ENCODE results near the gene COL9A3.

The COL9A3 gene

DNA sequence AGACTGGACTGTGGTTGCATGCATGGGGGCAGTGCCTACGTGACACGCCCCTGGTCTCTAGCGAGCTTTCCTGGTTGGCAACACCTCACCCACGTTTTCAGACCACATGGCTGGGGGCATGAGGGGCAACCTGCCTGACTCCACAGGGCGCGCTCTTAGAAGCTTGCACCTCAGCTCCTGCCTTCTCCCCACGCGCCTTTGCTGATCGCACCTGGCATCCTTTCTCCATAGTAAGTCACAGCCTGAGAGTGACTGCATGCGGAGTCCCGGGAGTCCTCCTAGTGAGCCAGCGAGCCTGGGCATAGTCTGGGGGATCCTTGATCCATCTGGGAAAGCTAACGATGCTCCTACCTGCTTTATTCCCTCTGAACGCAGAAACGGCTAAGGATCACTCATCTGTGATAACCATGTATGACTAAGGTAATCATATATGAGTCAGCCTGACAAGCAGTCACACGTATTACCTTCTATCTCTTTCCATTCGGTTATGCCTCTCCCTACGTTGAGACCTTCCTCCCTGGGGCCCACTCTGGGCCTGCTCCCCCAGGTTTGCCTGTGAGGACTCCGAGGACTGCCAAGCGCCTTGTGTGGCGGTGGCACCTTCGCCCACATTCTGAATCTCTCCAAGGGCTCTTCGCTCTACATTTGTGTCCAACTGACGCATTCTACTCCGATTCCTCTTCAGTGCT lies 40.2 kb downstream of the COL9A3 start:
- DNase-seq (ENCODE audit: low spot score) = no peak

DNA sequence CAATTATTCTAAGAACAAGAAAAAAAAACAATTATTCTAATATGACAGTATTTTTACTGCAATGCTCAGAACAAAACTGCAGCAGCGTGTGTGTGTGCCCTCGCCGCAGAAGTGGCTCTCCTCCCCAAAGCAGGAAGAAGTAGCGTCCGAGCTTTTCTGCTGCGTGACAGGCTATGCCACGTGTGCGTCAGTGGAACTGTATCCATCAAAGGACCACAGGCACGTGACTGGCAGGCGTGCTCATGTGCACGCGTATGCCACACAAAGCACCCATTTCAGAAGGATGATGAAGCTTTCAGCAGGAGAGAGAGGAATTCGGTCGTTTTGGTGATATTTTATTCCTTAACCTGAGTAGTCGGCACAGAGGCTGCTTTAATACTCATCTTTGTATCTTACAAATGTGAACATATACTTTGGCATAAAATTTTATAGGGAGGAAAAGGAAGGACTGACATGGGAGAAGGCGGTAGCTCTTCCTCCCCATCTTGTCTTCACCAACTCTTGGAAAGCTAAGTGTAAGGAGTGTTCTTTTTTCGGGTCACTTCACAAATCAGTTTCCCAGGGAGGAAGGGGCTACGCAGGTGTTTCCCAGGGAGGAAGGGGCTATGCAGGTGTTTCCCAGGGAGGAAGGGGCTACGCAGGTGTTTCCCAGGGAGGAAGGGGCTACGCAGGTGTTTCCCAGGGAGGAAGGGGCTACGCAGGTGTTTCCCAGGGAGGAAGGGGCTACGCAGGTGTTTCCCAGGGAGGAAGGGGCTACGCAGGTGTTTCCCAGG lies 41.4 kb downstream of the COL9A3 start:
- DNase-seq (ENCODE audit: low spot score) = no peak

DNA sequence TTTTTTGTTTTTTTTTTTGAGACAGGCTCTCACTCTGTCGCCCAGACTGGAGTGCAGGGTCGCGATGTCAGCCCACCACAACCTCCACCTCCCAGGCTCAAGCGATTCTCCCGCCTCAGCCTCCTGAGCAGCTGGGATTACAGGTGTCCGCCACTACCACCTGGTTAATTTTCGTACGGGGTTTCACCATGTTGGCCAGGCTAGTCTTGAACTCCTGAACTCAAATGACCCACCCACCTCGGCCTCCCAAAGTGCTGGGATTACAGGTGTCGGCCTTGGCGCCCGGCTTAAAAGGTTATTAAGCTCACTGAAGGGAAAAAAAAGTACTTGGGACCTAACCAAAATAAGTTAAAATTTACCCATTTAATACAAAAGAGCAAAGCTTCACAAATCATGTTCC lies 42.9 kb downstream of the COL9A3 start:
- DNase-seq (ENCODE audit: low spot score) = no peak

- DNase-seq (ENCODE audit: low spot score) = no peak
These were observed 43.6 kb downstream of the COL9A3 start for GRCh38 chr20:62860391-62860923.

DNA sequence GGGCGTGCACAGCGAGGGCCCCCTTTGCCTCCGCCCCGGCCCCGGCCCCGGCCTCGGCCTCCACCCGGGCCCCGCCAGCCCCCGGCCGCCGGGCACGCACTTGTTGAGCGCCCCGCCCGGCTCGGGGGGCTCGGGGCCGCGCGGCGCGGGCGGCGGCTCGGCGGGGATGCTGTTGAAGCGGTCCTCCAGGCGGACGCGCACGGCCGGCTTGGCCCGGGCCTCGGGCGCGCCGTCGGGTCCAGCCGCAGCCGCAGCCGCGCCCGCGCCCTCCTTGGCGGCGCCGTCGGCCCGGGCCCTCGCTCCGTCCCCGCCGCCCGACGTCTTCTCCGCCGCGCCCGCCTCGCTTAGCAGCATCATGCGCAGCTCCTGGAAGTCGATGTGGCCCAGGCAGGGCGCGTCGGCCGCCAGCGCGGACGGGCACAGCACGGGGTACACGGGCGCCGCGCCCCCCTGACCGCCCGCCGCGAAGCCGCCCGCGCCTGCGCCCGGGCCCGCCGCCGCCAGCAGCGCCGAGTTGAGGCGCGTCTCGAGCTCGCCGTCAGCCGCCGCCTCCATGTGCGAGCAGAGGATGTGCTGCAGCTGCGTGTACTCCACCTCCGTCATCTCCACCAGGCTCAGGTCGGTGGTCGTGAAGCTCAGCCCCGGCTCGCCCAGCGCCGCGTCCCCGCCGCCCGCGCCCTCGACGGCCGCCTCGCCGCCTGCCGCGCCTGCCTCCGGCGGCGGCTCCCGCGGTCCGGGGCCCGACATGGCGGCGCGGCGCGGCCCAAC lies 44.3 kb downstream of the COL9A3 start:
- DNase-seq (ENCODE audit: low spot score) = no peak

DNA sequence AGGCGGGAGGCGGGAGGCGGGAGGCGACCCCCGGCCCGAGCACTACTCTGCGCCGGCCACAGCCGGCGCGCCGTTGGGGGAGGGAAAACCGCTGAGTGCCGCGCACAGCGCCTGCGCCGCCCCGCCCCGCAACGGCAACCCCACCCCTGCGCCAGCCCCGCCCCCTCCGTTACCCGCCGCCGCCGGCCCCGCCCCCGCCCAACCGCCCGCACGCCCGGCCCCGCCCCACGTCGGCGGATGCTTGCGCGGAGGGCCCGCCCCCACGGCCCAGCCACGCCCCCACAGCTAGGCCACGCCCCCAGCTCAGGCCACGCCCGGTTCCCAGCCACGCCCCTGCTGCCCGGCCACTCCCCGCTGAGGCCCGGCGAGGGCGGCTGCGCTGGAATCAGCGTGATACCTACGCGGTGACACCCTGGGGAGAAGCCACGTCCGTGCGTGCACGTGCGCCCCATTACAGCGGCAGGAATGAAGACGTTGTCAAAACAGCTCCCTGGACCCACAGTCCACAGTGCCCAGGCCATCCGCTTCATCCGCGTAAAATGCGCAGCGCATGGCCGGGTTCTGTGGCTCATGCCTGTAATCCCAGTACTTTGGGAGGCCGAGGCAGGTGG lies 45.0 kb downstream of the COL9A3 start, which contains the start of gene TCFL5:
TCFL5 (minus strand) TSS at position 97 of the 611 bp plus-strand sequence. CDS start 152 bp downstream, outside the sequence.
- DNase-seq (ENCODE audit: low spot score) = peak; percentile 91

DNA sequence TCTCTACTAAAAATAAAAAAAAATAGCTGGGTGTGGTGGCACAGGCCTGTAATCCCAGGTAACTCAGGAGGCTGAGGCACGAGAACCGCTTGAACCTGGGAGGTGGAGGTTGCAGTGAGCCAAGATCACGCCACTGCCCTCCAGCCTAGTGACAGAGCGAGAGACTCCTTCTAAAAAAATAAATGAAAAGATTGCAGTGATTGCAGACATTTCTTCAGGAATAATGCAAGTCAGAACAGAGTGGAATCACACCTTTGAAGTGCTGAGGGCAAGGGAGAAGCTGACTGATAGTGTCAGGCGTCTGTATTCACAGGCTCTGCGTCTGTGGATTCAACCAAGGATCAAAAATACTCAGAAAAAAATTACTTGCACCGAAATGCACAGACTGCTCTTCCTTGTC lies 47.4 kb downstream of the COL9A3 start:
- no peak for DNase-seq (ENCODE audit: low spot score)

DNA sequence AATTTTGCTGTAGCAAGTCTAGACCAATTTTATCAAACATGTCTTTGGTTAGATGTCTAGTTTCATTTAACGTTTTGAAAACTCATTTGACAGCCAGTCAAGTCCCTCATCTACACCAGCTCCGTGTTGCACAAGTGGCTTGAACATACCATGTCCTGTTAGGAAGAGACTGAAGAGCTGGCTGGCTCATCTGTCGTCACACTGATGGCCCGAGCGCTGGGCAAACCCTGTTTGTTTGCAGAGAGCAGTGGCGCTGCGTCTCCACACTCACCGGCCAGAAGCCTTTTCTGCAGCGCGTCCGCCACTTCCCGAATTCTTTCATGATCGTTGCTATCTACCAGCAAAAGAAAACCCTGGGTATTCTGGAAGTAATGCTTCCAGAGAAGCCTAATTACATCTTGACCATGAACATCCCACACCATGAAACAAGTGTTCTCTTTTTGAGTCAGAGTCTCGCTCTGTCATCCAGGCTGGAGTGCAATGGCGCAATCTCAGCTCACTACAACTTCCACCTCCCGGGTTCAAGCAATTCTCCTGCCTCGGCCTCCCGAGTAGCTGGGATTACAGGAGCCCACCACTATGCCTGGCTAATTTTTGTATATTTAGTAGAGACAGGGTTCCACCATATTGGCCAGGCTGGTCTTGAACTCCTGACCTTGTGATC lies 55.5 kb downstream of the COL9A3 start:
- no peak for DNase-seq (ENCODE audit: low spot score)

- no peak for DNase-seq (ENCODE audit: low spot score)
These were observed 56.0 kb downstream of the COL9A3 start for GRCh38 chr20:62872862-62873261.

DNA sequence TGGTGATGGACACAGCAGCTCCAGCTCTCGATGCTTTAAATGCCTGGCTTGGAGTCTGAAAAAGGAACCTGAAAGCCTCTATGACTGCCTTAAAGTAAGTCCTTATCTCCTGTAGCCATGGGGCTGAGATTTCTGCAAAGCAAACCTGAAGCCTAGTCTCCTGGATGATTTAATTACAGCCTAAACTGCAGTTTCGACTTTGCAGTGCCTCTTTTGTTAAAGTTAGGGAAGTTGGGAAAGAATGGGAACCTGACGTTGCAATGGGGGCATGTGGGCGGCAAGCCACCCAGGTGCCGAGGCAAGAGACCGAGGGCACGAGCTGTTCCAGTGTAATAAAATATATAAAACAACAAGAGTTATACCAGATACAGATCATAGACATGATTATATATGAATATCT lies 56.4 kb downstream of the COL9A3 start:
- no peak for DNase-seq (ENCODE audit: low spot score)

GRCh38 chr20:62873681-62874031 lies 56.8 kb downstream of the COL9A3 start:
- DNase-seq (ENCODE audit: low spot score) = peak; percentile 58

GRCh38 chr20:62874964-62875344 lies 58.1 kb downstream of the COL9A3 start:
- DNase-seq (ENCODE audit: low spot score) = no peak

- peak; percentile 23 for DNase-seq (ENCODE audit: low spot score)
These were observed 58.8 kb downstream of the COL9A3 start for GRCh38 chr20:62875419-62876361.

DNA sequence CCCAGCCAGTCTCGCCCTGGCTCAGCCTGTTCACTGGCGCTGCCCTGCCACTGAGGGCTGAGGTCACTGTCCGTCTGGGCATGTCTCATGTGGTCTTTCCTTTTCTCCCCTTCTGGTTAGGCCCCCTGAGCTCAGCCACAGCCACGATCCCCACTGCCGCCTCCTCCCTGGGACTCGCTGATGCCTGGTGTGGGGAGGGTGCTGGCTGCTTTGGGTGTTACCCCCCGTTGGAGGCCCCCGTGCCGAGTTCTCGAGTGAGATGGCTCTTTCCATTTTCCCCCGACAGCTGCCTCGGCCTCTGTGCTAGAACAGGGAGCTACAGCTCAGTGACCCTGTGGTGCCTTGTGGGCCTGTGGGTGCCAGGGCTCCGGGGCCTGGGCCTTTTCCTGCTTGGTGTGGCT lies 59.7 kb downstream of the COL9A3 start:
- no peak for DNase-seq (ENCODE audit: low spot score)

GRCh38 chr20:62876902-62877816 lies 60.3 kb downstream of the COL9A3 start:
- DNase-seq (ENCODE audit: low spot score) = no peak

DNA sequence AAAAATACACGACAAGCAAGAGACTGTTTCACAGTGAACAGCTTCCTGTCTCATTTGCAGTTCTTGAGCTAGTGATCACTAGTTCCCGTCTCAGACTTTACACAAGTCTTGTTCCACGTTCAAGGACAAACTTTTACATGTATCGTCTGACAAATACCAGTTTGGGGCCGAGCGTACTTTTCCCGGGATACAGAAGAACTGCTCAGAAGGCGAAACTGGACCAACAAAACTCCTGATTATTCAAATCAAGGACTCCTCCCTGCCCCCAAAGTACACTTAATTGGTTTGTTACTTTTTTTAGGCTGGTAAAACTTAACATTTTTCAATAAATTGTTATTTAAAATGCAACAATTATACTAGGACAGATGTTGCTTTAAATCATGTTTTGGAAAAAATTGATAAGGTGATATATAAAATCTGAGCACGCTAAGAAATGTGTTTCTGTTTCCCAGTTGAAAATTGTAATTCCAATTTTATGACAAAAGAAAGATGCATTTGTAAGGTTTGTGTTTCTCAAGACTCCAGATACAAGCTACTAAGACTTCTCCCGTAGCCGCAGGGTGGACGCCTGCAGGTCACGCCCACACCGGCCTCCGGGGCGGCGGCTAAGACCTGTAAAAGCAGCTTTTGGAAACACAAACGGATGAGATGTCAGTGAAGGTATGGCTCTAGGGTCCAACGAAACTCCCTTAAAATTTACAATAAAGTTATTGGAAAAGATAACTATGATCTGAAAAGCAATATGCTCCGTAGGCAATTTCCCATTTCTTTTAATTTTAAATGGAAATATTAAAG lies 61.6 kb downstream of the COL9A3 start:
- DNase-seq (ENCODE audit: low spot score) = no peak

DNA sequence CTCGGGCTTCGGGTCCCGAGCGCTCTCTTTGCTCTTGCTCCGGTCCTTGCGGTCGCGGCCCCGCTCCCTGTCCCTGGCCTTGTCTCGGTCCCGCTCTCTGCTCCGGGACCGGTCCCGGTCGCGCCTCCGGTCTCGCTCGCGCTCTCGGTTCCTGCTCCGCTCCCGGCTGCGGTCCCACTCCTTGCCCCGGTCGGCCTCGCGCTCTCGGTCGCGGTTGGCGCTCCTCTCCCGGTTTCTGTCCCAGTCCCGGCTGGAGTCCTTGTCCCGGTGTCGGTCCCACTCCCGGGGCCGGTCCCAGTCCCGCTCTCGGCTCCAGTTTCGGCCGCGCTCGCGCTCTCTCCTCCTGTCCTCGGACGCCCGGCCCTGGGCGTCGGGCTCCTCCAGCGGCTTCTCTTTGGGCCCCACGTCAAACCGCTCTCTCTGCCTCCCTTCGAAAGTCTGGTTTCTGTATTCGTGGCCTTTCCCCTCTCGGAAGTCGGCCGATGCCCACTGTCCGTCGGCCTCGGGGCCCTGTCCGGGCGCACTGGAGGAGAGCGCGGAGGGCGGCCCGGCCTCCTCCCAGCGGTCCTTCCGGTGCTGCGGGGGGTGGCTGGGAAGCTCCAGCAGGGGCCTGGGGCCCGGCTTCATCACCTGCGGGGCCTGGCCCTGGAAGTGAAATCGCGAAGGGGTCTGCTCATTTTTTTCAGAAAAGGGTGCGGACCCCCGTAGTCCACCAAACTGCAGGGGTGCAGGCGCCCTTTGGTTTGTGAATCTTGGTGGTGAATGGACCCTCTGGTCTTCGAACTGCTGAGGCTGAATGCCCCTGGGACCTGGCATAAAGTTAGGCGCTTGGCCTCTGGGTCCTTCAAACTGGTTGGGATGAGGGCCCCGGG lies 62.7 kb downstream of the COL9A3 start:
- DNase-seq (ENCODE audit: low spot score) = no peak
